ENCODE results near the gene ARVCF. TPM values are rescaled to one million over a fixed set of nuclear protein-coding genes. Genes with fewer than 3 reads are reported as not detected.

Gene ARVCF
- total RNA-seq, 1 donor from 2014 or later: 191 TPM

Other genes with a start within 250 kb of the ARVCF start
- 6.2 and 6.9 TPM in 2 replicates for gene GNB1L, start 161.9 kb downstream of the ARVCF start, total RNA-seq
- 46.6 and 65.5 TPM in 2 replicates for gene RTL10, start 161.9 kb downstream of the ARVCF start, total RNA-seq
- 376 and 456 TPM in 2 replicates for gene COMT, start 75.1 kb downstream of the ARVCF start, total RNA-seq
- 47.6 and 104 TPM in 2 replicates for gene TXNRD2, start 75.0 kb downstream of the ARVCF start, total RNA-seq
- 38.4 and 42.2 TPM in 2 replicates for gene TANGO2, start 4.3 kb upstream of the ARVCF start, total RNA-seq
- gene DGCR8, start 63.4 kb upstream of the ARVCF start, total RNA-seq: 27.1 and 40.9 TPM in 2 replicates
- 339 and 343 TPM in 2 replicates for gene RANBP1, start 99.3 kb upstream of the ARVCF start, total RNA-seq
- 48.1 and 63.2 TPM in 2 replicates for gene TRMT2A, start 100.4 kb upstream of the ARVCF start, total RNA-seq
- gene ZDHHC8, start 115.0 kb upstream of the ARVCF start, total RNA-seq: 42.5 and 58.9 TPM in 2 replicates
- 15.4 and 17.3 TPM in 2 replicates for gene CCDC188, start 134.2 kb upstream of the ARVCF start, total RNA-seq

All from glomerular endothelial cell (primary cell).